Ectodermal cell (in vitro differentiated cells): ENCODE measurements around the gene PRRG2.
A peak's percentile ranks its signal among the peaks of the same experiment; 100 is the strongest.
"Not testable (repeated sequence)": the region's sequence is repeated elsewhere in the genome, so short reads cannot be mapped to it uniquely, and the experiment has no call there.

Experiments used
- H3K27ac ChIP-seq: 2 replicates; pipeline ENCODE4 v1.7.0; 2013; ENCODE audit warnings: mild to moderate bottlenecking, low read depth, low read length; ENCODE audit not compliant: insufficient read depth, poor library complexity, severe bottlenecking
- H3K27me3 ChIP-seq: 2 replicates; pipeline ENCODE4 v1.7.0; 2013; ENCODE audit warnings: mild to moderate bottlenecking, low read length; ENCODE audit not compliant: insufficient read depth, control insufficient read depth, poor library complexity, severe bottlenecking
- H3K36me3 ChIP-seq: one replicate; pipeline ENCODE4 v1.7.0; 2013; ENCODE audit warnings: low read length; ENCODE audit not compliant: control insufficient read depth, insufficient read depth
- H3K4me1 ChIP-seq: one replicate; pipeline ENCODE4 v1.7.0; 2013; ENCODE audit warnings: low read length; ENCODE audit not compliant: control insufficient read depth, insufficient read depth
- H3K4me3 ChIP-seq: 2 replicates; pipeline ENCODE4 v1.7.0; 2013; ENCODE audit warnings: low read depth, low read length, control low read depth; ENCODE audit not compliant: insufficient read depth
- H3K9me3 ChIP-seq: 2 replicates; pipeline ENCODE4 v1.7.0; 2013; ENCODE audit warnings: mild to moderate bottlenecking, low read length, moderate library complexity; ENCODE audit not compliant: control insufficient read depth
- WGBS, 2 experiments: methylation state at CpG; one replicate each; pipeline ENCODE4 v1.1.7; 2013; ENCODE audit warnings: missing lambda C conversion rate in 2 of 2; 5-methylcytosine and 5-hydroxymethylcytosine counted together

The PRRG2 gene

GRCh38 chr19:49631014-49631588 lies 50.0 kb downstream of the PRRG2 start:
- Histone ChIP-seq H3K36me3 (peaks cover 4% of the 10 kb centered on the region), H3K4me3 (no peak overlapping the region), H3K9me3 (no peaks in the 10 kb centered on the region), H3K4me1 (peaks cover 8% of the 10 kb centered on the region), H3K27me3 (no peaks in the 10 kb centered on the region), H3K27ac (no peak overlapping the region)
- 79 to 88% methylated on average over 9 of the region's 9 CpGs for WGBS, 2 experiments

GRCh38 chr19:49631610-49632192 lies 50.6 kb downstream of the PRRG2 start:
- Histone ChIP-seq H3K4me1 (peaks cover 14% of the 10 kb centered on the region), H3K9me3 (no peaks in the 10 kb centered on the region), H3K36me3 (no peaks in the 10 kb centered on the region), H3K27me3 (no peaks in the 10 kb centered on the region), H3K27ac (no peak overlapping the region), H3K4me3 (no peak overlapping the region)
- 94% methylated on average over 19 of the region's 19 CpGs for WGBS, 2 experiments

GRCh38 chr19:49632576-49632975 lies 51.5 kb downstream of the PRRG2 start:
- 89 to 93% methylated on average over 5 of the region's 5 CpGs for WGBS, 2 experiments

DNA sequence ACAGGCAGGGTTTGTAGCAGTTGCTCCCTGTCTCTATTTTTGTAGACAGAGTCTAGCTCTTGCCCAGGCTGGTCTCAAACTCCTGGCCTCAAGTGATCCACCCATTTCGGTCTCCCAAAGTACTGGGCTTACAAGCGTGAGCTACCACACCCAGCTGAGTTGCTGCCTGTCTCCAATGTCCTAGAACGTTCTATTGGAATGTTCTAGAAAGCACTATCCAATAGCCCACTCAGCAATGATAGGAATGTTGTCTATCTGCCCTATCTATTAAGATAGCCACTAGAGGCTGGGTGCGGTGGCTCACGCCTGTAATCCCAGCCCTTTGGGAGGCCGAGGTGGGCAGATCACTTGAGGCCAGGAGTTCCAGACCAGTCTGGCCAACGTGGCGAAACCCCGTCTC lies 52.2 kb downstream of the PRRG2 start:
- WGBS, 2 experiments = 89 to 91% methylated on average over 9 of the region's 9 CpGs
- peaks cover 24% of the 10 kb centered on the region for H3K4me1 ChIP-seq
- H3K9me3 ChIP-seq, H3K27me3 ChIP-seq, H3K4me3 ChIP-seq, H3K36me3 ChIP-seq, H3K27ac ChIP-seq: not testable (repeated sequence)

More at GRCh38 chr19:49632576-49632975, 51.5 kb downstream of the PRRG2 start:
- no peaks in the 10 kb centered on the region for H3K9me3 ChIP-seq
- no peak overlapping the region for H3K4me3 ChIP-seq
- H3K27ac ChIP-seq = no peak overlapping the region
- H3K36me3 ChIP-seq = no peaks in the 10 kb centered on the region
- H3K4me1 ChIP-seq = peaks cover 18% of the 10 kb centered on the region
- H3K27me3 ChIP-seq = no peaks in the 10 kb centered on the region

GRCh38 chr19:49635530-49636232 lies 54.6 kb downstream of the PRRG2 start:
- peak overlapping the region; percentile 32 for H3K27ac ChIP-seq
- no peaks in the 10 kb centered on the region for H3K36me3 ChIP-seq
- peaks cover 4% of the 10 kb centered on the region for H3K27me3 ChIP-seq
- H3K9me3 ChIP-seq = no peaks in the 10 kb centered on the region
- WGBS, 2 experiments = 70 to 73% methylated on average over 24 of the region's 24 CpGs
- no peak overlapping the region for H3K4me3 ChIP-seq
- H3K4me1 ChIP-seq = peaks cover 37% of the 10 kb centered on the region

DNA sequence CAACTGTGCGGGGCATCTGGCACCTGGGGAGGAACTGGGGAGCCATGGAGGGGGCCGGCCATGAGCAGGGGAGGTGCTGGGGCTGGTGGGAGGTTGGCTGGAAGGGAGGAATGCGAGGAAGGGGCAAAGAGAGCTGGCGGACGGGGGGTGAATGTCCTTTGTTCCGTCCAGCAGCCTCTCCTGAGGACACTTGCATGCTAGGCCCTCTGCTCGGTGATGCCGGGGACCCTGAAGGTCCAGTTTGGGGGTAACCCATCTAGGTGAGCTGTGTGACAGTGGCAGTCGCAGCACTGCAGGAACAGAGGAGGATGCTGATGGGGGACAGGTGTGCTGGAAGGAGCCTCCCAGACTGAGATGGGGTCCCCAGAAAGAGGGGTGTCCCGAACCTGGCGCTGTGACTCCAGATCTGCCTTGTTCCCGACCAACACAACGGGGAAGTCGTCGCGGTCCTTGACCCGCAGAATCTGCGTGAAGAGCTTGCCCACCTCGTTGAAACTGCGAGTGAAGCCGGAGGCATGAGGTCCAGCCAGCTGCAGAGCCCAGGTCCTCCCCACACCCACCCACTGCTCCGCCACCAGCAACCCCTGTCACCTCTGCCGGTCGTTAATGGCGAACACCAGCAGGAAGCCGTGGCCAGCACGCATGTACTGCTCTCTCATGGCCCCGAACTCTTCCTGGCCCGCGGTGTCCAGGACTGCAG lies 55.3 kb downstream of the PRRG2 start:
- Histone ChIP-seq H3K4me1 (peaks cover 33% of the 10 kb centered on the region), H3K4me3 (no peak overlapping the region), H3K27me3 (peaks cover 4% of the 10 kb centered on the region), H3K36me3 (no peaks in the 10 kb centered on the region), H3K9me3 (no peaks in the 10 kb centered on the region), H3K27ac (peak overlapping the region; percentile 32)
- WGBS, 2 experiments = 83 to 84% methylated on average over 30 of the region's 30 CpGs

DNA sequence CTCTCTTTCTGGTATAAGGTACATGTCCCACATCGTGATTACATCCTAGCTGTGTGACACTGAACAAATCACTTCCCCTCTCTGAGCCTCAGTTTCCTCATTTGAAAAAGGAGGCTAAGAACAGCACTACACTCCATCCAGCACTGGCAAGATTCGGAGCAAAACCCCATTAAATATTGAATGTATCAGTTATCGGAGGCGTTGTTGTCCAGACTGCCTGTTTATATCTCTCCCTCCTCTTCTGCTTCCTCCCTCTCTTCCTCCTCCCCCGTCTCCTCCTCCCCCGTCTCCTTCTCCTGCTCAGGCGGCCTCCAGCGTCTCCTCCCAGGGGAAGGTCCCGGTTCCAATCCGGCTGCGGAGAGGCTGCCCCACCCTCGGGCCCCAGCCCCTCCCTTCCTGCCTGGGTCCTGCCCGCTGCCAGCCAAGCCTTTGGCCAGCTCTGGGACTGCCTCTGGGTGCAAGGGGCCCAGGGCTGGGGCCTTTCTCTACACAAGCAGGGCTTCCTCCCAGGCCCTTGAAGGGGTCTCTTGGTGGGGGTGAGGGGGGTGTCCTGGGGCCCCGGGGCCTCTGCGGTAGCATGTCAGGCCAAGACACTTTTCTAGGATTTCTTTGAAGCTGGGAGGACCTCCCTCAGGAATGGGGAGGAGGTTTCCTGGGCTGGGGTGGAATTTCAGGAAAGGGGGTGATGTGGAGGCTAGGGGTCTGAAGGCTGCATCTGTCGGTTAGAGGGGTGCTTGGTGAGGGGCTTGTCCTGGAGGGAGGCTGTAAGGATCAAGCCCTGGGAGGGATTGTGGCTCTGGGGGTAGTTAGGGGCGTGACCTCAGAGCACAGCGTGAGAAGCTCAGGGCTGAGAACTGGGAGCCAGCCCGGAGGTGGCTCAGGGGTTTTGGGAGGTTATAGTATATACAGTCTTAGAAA lies 57.0 kb downstream of the PRRG2 start:
- H3K27ac ChIP-seq = peak overlapping the region; percentile 17
- 17% methylated on average over 19 of the region's 19 CpGs for WGBS, 2 experiments
- H3K4me3 ChIP-seq = peak overlapping the region; percentile 26

DNA sequence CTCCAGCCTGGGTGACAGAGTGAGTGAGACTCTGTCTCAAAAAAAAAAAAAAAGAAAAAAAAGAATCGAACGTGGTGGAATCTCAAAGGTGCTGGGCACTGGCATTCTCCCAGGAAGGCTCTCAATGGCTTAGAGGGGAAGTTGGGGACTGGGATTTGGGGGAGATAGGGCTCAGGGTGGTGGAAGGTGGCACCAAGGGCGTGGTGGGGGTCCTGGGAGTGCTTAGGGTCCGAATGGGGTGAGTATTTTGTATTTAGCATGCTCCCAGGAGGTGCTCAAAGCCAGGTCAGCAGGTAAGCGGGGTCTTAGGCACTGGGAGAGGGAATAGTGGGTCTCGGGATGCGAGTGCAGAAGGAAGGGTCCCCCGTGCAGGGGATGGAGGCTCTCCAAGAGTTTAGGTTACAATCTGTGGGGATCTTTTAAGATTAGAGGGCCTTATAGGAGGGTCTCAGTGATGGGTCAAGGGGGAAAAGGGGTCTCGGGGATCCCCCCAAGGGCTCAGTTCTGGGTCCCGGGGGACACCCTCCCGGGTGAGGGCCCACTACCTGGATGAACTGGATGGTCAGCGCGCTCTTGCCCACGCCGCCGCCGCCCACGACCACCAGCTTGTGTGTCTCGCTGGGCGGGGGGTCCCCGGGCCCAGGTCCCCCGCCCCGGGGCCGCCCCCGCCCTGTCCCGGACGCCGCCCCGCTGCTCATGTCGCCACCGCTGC lies 58.4 kb downstream of the PRRG2 start:
- peak overlapping the region; percentile 32 for H3K4me3 ChIP-seq
- WGBS, 2 experiments = 6 to 7% methylated on average over 31 of the region's 31 CpGs
- H3K36me3 ChIP-seq = no peaks in the 10 kb centered on the region
- peaks cover 39% of the 10 kb centered on the region for H3K4me1 ChIP-seq
- peaks cover 4% of the 10 kb centered on the region for H3K27me3 ChIP-seq
- H3K27ac ChIP-seq = no peak overlapping the region
- H3K9me3 ChIP-seq = no peaks in the 10 kb centered on the region

More for the DNA sequence above, 57.0 kb downstream of the PRRG2 start:
- no peaks in the 10 kb centered on the region for H3K9me3 ChIP-seq
- H3K36me3 ChIP-seq = no peaks in the 10 kb centered on the region
- peaks cover 4% of the 10 kb centered on the region for H3K27me3 ChIP-seq
- peaks cover 36% of the 10 kb centered on the region for H3K4me1 ChIP-seq
